Frontal cortex (tissue), 1 donor: ENCODE measurements around the gene BAHD1. TPM values are rescaled to one million over a fixed set of nuclear protein-coding genes. Genes with fewer than 3 reads are reported as not detected.

Experiments used
- total RNA-seq: library from RNA; depleted of rRNA; stranded (reverse); fragments of >200 nt; gene quantifications from one replicate; pipeline ENCODE4 v1.2.3, GENCODE V29; 2014

The BAHD1 gene
- total RNA-seq, 1 donor from 2014 or later = 7.3 TPM

Other genes with a start within 250 kb of the BAHD1 start
- 11.8 TPM for gene PAK6, start 201.9 kb upstream of the BAHD1 start, total RNA-seq
- gene ANKRD63, start 157.9 kb upstream of the BAHD1 start, total RNA-seq = 2.0 TPM
- 4.1 TPM for gene PLCB2, start 133.0 kb upstream of the BAHD1 start, total RNA-seq
- gene INAFM2, start 117.3 kb upstream of the BAHD1 start, total RNA-seq = 10.6 TPM
- 0.41 TPM for gene CCDC9B, start 100.0 kb upstream of the BAHD1 start, total RNA-seq
- gene PHGR1, start 89.9 kb upstream of the BAHD1 start, total RNA-seq = not detected
- 5.3 TPM for gene DISP2, start 82.7 kb upstream of the BAHD1 start, total RNA-seq
- gene KNSTRN, start 58.2 kb upstream of the BAHD1 start, total RNA-seq = 22.4 TPM
- 15.1 TPM for gene IVD, start 35.2 kb upstream of the BAHD1 start, total RNA-seq
- 0.82 TPM for gene CHST14, start 30.0 kb downstream of the BAHD1 start, total RNA-seq
- 23.6 TPM for gene CCDC32, start 124.1 kb downstream of the BAHD1 start, total RNA-seq
- gene RPUSD2, start 128.3 kb downstream of the BAHD1 start, total RNA-seq = 15.9 TPM
- gene KNL1, start 153.3 kb downstream of the BAHD1 start, total RNA-seq = 6.5 TPM